ENCODE measurements around the gene RERE.

Gene RERE

DNA sequence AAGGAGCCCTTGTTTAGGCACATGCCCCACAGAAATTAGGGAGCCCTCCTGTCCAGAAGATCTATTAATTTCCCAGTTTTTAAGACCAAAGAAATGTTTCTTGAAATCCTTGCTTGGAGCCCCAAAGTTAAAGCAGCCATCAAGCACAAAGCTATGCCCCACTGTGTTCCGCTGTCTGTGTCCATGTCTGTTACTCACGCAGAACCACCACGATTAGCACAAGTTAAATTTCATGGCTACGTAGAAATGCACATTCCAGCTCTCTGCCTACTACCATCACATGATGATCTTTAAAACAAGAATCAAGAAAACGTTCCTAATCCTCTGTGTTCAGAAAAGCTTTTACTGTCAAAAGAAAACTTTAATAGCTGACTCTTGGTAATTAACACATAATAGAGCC, 238.5 kb downstream of the RERE start:
- in situ Hi-C loops (cut with MboI; ENCODE audit: low pct_unique_long_range_greater_than_20kb, low sequenced_read_pairs): no loop called here
- DNase-seq: no peak

DNA sequence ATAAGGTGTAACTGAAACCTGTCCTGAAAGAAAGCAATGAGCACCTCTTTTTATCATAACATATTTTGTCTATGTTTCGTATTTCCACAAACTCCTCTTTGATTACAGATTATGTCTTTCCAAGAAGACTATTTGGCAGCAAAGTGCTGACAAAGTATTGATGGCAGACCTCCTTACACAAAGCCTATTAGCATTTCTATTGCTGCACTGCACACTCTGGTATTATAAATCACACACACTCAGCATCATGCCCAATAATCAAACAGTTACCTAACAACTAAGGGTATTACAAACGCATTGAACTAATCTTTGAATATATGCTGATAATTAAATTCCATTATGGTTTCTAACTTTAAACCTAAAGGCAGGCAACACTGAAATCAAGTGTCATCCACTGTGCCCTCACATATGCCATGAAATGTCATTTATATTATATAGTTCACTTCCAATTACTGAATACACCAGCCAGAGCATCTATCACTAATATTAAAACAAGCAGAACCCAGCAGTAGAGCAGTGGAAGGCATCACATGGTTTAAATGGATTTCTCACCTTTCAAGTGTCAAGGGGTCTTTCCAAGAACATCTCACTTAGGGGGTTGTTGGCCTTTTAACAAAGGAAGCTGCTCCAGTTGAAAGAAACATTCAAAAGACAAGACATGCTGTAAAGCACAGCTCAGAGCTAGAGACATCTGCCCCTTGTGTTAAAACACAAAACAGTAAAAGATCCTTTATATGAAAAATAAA, 239.1 kb downstream of the RERE start:
- in situ Hi-C loops (cut with MboI; ENCODE audit: low pct_unique_long_range_greater_than_20kb, low sequenced_read_pairs): no loop called here
- DNase-seq: no peak

DNA sequence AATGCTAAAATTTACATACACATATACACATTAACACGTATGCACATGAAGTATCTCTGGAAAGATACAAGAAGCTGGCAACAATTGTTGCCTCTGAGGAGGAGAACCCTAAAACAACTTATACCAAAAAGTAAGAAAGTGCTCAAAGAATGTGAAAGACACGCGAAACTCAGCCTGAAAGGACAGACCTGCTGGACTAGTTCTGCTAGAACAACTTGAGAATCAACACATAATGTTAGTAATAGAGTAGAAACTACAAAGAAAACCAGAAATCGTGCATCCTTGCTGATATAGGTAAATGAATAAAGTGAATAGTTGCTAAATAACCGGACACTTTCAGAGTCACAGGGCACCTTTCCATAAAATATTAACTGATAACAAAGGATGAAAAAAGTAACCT, 242.5 kb downstream of the RERE start:
- in situ Hi-C loops (cut with MboI; ENCODE audit: low pct_unique_long_range_greater_than_20kb, low sequenced_read_pairs): no loop called here
- no peak for DNase-seq

DNA sequence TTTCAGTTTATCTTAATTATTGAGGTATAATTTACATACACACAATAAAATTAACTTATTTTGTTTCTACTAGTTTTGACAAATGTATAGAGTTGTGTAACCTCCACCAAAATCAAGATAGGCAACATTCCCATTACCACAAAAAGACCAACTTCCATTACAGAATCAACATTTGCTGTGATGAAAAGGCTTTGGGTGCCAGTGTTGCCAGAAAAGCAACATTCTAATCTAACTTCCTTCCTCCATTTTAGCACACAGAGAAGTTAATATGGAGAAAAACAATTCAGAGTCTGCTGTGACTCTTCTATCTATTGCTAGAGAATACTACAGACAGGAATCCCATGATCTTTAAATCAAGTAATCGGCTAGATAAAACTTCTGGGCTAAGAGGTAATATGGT, 245.3 kb downstream of the RERE start:
- no peak for DNase-seq
- in situ Hi-C loops (cut with MboI; ENCODE audit: low pct_unique_long_range_greater_than_20kb, low sequenced_read_pairs): no loop called here

GRCh38 chr1:8571200-8571984, 246.0 kb downstream of the RERE start:
- in situ Hi-C loops (cut with MboI; ENCODE audit: low pct_unique_long_range_greater_than_20kb, low sequenced_read_pairs): no loop called here
- DNase-seq: peak; percentile 3

- DNase-seq: no peak
- in situ Hi-C loops (cut with MboI; ENCODE audit: low pct_unique_long_range_greater_than_20kb, low sequenced_read_pairs): no loop called here
Measured at GRCh38 chr1:8570465-8570864, 247.0 kb downstream of the RERE start.

DNA sequence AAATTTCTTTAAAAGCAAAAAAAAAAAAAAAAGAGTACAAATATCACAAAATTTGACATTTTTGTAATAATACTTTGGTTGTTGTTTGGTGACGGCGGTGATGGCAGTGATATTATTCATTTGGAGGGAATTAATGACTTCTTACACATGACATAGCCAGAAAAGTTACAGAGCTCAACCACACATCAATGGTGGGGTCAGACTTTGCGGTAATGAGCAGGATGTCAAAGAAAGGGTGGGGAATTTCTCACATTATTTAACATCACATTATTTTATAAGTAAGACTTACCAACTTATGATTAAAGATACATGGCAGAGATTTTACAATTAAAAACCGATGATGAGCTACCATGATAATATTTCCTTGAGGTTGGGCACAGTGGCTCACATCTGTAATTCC, 248.2 kb downstream of the RERE start:
- DNase-seq: no peak
- in situ Hi-C loops (cut with MboI; ENCODE audit: low pct_unique_long_range_greater_than_20kb, low sequenced_read_pairs): no loop called here

DNA sequence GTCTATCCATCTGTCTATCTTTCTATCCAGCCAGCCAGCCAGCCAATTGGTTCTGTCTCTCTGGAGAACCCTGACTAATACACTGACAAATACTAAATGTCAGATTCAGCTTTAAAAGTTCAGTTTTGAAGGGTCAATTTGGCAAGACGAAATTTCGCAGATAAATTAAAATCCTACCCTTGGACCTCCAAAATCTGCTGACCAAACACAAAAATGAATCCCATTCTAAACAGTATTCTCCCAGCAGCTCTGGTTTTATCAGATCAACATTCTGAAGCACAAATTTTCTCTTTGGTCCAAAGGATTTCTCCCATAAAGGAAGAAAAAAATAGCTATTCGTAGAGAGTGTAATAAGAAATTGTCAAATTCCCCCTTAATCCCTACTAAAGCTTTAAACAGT, 248.6 kb downstream of the RERE start:
- DNase-seq: no peak
- in situ Hi-C loops (cut with MboI; ENCODE audit: low pct_unique_long_range_greater_than_20kb, low sequenced_read_pairs): no loop called here

- in situ Hi-C loops (cut with MboI; ENCODE audit: low pct_unique_long_range_greater_than_20kb, low sequenced_read_pairs): no loop called here
- DNase-seq: no peak
Measured at GRCh38 chr1:8567146-8567545, 250.3 kb downstream of the RERE start.

DNA sequence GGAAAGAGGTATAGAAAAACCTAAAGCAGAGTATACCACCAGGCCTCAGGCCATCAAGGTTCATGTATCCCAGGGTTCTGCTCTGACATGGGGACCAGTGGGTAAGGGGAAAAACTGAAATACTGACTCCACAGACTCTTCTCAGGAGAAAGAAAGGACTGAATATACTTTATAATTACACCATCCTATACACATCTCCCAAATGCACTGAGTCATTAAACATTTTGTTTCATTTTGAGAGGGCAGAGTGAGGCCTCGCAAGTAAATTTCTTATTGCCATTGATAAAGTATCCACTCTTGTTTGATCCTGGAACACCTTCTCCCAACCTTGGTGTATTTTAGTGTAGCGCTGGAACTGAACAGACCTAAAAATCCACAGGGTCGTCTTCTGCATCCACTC, 251.6 kb downstream of the RERE start:
- in situ Hi-C loops (cut with MboI; ENCODE audit: low pct_unique_long_range_greater_than_20kb, low sequenced_read_pairs): no loop called here
- DNase-seq: no peak

DNA sequence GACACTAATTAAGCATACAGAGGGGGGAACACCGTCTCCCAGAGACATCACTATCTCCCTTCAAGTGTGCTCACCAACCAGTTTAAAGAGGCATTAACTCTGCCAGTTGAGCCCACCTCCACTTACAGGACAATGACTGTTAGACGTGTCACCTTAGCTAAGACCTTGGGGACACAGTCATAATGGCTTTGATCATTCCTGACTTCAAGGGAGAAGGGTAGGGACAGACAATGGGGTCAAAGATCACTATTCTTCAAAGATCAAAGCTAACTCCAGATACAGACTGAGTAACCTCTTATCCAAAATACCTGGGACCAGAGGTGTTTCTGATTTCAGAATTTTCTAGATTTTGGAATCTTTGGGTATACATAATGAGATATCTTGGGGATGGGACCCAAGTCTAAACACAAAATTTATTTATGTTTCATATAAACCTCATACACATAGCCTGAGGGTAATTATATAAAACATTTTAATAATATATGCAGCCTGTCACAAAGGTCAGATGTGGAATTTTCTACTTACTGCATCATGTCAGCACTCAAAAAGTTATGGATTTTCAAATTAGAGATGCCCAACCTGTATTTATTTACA, 253.4 kb downstream of the RERE start:
- in situ Hi-C loops (cut with MboI; ENCODE audit: low pct_unique_long_range_greater_than_20kb, low sequenced_read_pairs): no loop called here

DNA sequence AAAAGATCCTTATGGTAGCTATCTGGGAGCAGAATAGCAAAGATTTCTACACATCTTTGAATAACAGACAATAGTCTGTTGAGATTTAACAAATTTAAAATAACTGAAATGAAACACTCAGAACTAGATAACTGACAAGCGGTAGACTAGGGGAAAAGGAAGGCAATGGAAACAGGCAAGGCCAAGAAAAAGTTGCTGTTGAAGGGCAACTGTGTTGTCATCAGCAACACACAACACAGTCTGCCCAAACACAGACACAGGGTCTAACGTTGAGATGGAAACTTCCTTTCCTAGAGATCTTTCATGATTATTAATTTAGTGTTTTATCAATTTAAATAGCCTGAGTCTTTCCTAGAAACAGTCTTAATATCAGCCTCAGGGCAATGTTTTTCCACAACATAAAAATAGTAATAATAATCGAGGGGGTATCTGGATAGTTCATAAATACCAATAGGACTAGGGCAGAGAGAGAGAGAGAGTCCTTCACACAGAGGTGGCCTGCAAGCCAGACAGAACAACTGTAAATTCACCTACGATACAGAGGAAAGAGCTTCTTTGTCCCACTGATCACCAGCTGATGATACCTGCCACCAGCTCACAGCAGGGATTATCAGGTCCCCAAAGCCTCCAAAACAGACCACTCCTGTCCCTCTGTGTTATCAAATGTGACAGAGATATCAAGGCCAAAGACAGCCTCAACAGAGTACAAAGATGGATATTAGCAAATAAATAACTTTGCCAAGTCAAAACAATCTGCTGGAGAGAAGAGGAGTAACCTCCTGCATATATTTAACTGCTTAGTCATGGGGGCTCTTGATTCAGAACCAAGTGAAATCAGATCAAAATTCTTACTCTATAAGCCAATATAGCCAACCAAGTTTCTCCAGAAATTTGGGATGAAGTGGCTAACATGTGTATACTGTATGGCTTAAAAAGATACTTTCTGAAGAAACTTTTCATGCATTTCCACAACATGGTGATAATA, 254.3 kb downstream of the RERE start:
- in situ Hi-C loops (cut with MboI; ENCODE audit: low pct_unique_long_range_greater_than_20kb, low sequenced_read_pairs): no loop called here
- no peak for DNase-seq

More for the DNA sequence above, 253.4 kb downstream of the RERE start:
- no peak for DNase-seq

DNA sequence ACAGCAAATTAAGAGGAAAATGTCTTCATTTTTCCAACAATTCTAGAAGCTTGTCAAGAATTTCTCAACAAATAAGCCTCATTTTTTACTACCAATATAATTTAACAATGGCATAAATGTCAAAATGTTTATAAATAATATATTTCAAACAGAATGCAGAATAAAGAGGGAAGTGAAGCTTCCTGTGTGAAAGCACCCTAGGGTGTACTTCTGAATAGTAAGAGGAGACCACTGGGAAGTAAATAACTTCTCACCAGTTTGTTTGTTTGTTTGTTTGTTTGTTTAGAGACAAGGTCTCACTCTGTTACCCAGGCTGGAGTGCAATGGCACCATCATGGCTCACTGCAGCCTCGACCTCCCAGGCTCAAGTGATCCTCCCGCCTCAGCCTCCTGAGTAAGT, 255.2 kb downstream of the RERE start:
- in situ Hi-C loops (cut with MboI; ENCODE audit: low pct_unique_long_range_greater_than_20kb, low sequenced_read_pairs): no loop called here
- DNase-seq: no peak

DNA sequence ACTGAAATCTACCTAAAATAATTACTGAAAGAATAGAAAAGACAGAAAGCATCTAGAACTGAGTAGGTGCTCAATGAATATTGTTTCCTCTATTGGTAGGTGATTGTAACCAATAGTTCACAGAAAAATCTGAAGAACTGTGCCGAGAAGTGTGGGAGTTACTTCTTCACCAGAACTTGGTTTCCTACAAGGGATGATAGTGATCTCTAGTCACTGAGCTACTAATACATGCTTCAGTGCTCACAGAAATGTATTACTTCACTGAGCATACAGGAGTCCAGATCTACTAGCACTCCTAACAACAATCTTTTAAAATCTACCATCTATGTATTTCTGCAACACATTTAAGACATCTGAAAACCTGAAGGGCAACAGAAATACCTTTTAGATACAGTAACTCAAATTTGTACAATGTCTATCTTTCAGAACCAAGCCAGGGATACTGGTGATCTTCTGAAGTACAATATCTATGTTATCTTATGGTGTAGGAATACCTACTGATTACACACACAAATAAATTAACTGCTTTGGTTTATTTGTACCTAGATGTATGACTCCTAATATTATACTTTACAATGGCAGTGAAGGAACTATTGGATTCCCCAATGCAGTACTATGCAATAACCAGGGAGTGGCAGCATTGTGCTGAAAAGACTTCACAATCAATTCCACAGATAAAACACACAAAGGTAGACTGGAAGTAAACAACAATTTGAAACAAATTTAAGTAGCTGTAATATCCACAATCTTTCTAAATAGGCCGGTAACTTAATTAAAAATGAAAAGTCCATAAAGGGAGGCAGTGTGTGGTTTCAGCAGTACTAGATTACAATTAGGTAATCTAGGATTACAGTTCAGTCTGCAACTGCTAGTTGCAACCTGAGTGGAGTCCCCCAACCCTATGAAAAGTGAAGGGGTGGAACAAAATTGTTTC, 256.6 kb downstream of the RERE start:
- peak; percentile 64 for DNase-seq
- in situ Hi-C loops (cut with MboI; ENCODE audit: low pct_unique_long_range_greater_than_20kb, low sequenced_read_pairs): no loop called here

- DNase-seq: no peak
- in situ Hi-C loops (cut with MboI; ENCODE audit: low pct_unique_long_range_greater_than_20kb, low sequenced_read_pairs): no loop called here
Measured at GRCh38 chr1:8560035-8560434, 257.4 kb downstream of the RERE start.

DNA sequence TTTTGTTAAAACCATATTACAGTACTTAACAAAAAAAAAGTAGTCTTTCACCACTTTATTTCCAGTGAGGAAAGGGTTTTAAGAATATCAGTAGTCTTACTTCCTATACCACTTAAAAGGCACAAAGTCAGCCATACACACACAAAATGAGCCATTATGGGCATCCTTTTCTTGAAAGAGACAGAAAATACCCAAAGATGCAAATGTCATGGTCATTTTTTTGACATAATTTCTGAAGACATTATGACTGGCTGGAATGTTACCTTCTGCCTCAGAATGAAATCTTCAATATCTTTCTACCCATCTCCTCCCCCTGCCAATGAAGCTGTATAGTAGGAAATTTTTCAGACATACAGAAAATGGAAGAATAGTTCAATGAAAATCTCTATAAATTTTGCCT, 261.9 kb downstream of the RERE start:
- in situ Hi-C loops (cut with MboI; ENCODE audit: low pct_unique_long_range_greater_than_20kb, low sequenced_read_pairs): no loop called here
- no peak for DNase-seq

DNA sequence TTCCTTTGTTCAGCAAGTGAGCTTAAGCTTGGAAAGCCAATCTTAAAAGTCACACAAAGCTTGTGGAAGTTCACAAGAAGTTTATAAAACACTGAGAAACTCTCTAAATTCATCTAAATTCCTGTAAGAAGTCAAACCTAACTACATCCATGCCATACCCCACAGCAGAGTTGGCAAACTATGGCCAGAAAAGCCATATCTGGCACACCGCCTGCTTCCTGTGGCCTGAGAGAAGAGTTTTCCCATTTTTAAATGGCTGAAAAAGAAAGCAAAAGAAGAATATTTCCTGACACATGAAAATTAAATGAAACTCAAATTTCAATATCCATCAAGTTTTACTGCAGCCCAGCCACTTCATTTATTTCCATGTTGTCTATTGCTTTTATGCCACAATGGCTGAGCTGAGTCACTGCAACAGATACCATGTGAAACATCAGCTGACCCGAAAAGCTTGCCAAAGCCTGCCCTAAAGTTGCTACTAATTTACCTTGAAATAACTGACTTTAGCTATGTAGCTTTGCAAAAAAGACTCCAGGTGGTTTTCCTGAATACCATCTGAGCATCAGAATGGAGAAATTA, 262.4 kb downstream of the RERE start:
- in situ Hi-C loops (cut with MboI; ENCODE audit: low pct_unique_long_range_greater_than_20kb, low sequenced_read_pairs): no loop called here
- DNase-seq: no peak

DNA sequence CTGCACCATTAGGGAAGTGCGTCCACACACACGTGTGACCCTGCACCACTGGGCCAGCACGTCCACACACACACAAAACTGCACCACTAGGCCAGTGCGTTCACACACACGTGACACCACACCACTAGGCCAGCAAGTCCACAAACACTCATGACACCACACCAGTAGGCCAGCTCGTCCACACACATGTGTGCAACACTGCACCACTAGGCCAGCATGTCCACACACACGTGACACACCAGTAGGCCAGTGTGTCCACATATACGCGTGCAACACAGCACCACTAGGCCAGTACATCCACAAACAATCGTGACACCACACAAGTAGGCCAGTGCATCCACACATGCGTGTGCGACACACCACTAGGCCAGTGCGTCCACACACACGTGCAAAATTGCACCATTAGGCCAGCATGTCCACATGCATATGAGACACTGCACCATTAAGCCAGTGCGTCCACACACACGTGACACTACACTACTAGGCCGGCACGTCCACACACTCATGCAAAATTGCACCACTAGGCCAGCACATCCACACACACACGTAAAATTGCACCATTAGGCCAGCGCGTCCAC, 264.5 kb downstream of the RERE start:
- DNase-seq: no peak
- in situ Hi-C loops (cut with MboI; ENCODE audit: low pct_unique_long_range_greater_than_20kb, low sequenced_read_pairs): no loop called here

Data from KBM-7 (cell line).